Neural cell (in vitro differentiated cells): ENCODE measurements around the gene MID1.

Experiments used
- POLR2AphosphoS5 ChIP-seq: IDR thresholded peaks from 2 replicates; pipeline ENCODE4 v1.6.1; 2012
- TAF1 ChIP-seq: IDR thresholded peaks from 2 replicates; pipeline ENCODE4 v1.6.1; 2012; ENCODE audit warnings: low read depth
- TF ChIP-seq, protein P1 (sequence below): fragments of 450-650 bp; IDR thresholded peaks from 2 replicates; pipeline ENCODE4 v1.5.1; 2014; ENCODE audit warnings: antibody characterized with exemption, mild to moderate bottlenecking, moderate library complexity; ENCODE audit not compliant: poor library complexity, severe bottlenecking

- TF ChIP-seq, protein P1, sequence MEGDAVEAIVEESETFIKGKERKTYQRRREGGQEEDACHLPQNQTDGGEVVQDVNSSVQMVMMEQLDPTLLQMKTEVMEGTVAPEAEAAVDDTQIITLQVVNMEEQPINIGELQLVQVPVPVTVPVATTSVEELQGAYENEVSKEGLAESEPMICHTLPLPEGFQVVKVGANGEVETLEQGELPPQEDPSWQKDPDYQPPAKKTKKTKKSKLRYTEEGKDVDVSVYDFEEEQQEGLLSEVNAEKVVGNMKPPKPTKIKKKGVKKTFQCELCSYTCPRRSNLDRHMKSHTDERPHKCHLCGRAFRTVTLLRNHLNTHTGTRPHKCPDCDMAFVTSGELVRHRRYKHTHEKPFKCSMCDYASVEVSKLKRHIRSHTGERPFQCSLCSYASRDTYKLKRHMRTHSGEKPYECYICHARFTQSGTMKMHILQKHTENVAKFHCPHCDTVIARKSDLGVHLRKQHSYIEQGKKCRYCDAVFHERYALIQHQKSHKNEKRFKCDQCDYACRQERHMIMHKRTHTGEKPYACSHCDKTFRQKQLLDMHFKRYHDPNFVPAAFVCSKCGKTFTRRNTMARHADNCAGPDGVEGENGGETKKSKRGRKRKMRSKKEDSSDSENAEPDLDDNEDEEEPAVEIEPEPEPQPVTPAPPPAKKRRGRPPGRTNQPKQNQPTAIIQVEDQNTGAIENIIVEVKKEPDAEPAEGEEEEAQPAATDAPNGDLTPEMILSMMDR: no peak
- TF ChIP-seq POLR2AphosphoS5 (no peak), TAF1 (no peak)
Measured at GRCh38 chrX:10568428-10568827, 52.0 kb downstream of the MID1 start.
